Measurements from ENCODE around the gene TMSB4Y.

Gene TMSB4Y
- 0.13 to 1.3 (median 0.63) reads per million in 17 experiments for total RNA-seq

DNA sequence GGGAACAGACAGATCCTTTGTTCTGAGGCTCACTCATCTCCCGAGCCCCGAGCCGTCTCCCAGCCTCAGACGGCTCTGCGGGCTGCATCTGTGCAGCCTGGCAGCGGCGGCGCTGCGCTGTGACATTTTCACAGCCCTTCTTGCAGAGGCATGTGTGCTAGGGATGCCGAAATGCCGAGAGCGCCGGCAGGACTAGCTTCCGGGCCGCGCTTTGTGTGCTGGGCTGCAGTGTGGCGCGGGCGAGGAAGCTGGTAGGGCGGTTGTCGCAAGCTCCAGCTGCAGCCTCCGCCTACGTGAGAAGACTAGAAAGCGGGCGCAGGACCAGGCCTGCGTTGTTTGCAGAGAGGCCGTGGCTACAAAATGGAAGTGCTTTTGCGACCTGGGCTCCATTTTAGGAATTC lies at the start of gene TMSB4Y:
TMSB4Y (plus strand) TSS at position 332 of the 401 bp plus-strand sequence.
- peak; percentile 85 to 92 (median 90) for DNase-seq

- DNase-seq, result no peak
These were observed 39.5 kb upstream of the TMSB4Y start for GRCh38 chrY:13664162-13664561.

GRCh38 chrY:13671122-13671521 lies 32.6 kb upstream of the TMSB4Y start:
- DNase-seq, result no peak

GRCh38 chrY:13702276-13702675 lies 1.4 kb upstream of the TMSB4Y start:
- no peak for DNase-seq

DNA sequence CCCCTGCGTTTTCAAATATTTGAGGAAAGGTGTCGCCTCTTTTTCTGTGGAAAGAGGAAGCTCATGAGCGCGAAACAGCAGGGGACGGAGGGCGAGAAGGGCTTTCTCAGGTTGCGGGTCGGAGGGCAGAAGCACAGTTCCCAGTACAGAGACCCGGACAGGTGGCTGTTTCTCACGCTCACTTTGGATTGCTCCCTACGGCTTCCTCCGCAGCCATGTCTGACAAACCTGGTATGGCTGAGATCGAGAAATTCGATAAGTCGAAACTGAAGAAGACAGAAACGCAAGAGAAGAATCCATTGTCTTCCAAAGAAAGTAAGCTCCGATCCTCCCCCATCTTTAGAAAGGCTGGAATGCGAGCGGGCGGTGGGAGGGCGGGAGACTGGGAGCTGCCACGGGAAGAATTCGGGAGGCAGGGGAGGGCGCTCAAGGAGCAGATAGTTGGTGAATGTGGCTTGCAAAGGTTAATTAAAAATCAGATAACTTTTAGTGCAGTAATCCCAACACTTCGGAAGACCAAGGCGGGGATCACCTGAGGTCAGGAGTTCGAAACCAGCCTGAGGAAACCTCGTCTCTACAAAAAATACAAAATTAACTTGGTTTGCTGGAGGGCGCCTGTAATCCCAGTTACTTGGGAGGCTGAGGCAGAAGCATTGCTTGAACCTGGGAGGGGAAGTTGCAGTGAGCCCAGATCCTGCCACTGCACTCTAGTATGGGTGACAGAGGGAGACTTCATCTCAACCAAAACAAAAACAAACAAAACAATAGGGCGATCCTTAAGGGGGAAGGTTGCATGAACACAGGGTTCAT lies 627 bp downstream of the TMSB4Y start:
- peak; percentile 38 to 60 (median 59) for DNase-seq

DNA sequence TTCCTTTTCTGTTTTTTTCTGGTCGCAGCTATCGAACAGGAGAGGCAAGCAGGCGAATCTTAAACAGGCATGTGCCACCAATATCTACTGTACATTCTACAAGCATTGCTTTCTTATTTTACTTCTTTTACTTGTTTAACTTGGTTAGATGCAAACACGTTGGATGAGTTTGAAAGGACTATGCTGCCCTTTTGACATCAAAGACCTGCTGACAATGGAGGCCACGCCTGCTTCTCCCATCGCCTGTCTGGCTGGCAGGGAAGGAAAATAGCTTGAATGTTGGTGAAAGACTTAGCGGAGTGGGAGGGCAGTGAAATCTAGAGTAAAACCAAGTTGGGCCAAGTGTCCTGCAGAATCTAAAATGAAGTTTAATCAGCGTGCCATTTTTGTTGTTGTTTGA lies 1.5 kb downstream of the TMSB4Y start:
- DNase-seq, result peak; percentile 22 to 52 (median 44)

DNA sequence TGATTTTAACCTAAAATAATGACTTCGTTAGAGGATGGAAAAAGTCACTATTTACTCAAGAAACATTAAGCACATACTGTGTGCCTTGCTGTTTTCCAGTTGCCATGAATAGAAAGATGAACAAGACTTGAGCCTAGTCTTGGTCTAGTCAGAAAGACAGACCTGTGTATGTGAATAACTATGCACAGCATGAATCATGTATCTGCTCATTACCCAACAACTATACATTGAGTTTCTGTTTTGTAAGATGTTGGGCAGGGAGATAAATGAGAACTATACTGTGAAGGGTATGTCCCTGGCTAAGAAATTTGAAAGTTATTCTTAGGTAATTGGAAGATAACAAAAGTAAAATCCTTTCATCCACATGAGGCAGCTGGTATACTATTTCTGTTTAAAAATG lies 4.3 kb downstream of the TMSB4Y start:
- peak in 1 of 4 experiments; percentile 4 for DNase-seq

- DNase-seq, result no peak
These were observed 15.3 kb downstream of the TMSB4Y start for GRCh38 chrY:13718996-13719395.

DNA sequence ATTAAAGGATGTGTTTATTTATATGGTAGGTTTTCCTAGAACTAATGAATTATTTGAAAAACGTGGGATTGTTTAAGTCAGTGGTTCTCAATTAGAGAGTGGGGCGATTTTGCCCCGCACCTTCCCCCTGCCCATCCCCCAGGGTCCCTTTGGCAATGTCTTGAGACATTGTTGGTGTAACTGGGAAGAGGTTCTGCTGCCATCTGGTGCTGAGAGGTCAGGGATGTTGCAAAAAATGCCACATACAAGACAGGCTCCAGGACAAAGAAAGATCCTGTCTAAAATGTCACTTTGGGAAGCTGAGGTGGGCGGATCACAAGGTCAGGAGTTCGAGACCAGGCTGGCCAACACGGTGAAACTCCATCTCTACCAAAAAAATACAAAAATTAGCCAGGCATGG lies 25.8 kb downstream of the TMSB4Y start:
- peak in 3 of 4 experiments; percentile 10 to 26 (median 14) for DNase-seq

GRCh38 chrY:13738618-13739017 lies 34.9 kb downstream of the TMSB4Y start:
- DNase-seq, result peak; percentile 42 to 65 (median 58)

- DNase-seq, result peak; percentile 16 to 58 (median 38)
These were observed 47.8 kb downstream of the TMSB4Y start for GRCh38 chrY:13751289-13752071.

DNA sequence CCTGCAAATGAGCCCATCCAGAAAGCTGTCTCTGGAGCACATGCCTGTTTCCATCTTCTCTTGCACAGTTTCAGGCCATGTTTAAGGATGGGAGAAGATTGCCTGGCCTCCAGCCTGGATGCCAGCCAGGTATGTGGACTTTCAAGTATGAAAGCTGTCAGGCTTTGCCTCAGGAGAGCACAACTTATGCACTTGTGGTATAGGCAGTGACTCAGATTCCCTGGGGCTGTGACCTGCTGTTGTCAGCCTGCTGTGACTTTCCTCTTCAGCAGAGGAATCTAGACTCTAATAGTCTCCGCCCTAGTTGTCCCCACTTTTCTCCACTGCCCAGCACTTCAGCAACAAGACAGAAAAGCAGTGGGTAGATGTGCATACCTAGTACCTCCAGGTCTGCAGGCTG lies 51.0 kb downstream of the TMSB4Y start:
- peak; percentile 1 to 36 (median 30) for DNase-seq
